Muscle of leg (tissue), 11 donors: ENCODE results near the gene ZC3H4. TPM values are rescaled to one million over a fixed set of nuclear protein-coding genes. Genes with fewer than 3 reads are reported as not detected.
A peak's percentile ranks its signal among the peaks of the same experiment; 100 is the strongest.
"Not testable (repeated sequence)": the region's sequence is repeated elsewhere in the genome, so short reads cannot be mapped to it uniquely, and the experiment has no call there.

ENCODE experiments used
- DNase-seq: peaks from one replicate; pipeline ENCODE4 v3.0.0; 2013
- H3K27ac ChIP-seq: one replicate; pipeline ENCODE4 v1.5.1; 2013; ENCODE audit warnings: mild to moderate bottlenecking, low read length, control low read depth
- H3K27me3 ChIP-seq: one replicate; pipeline ENCODE4 v1.6.1; 2013; ENCODE audit warnings: low read length; ENCODE audit not compliant: control insufficient read depth, insufficient read depth
- H3K36me3 ChIP-seq: one replicate; pipeline ENCODE4 v1.6.1; 2013; ENCODE audit warnings: low read length; ENCODE audit not compliant: control insufficient read depth, insufficient read depth
- H3K4me1 ChIP-seq: one replicate; pipeline ENCODE4 v1.6.1; 2013; ENCODE audit warnings: low read length; ENCODE audit not compliant: control insufficient read depth, insufficient read depth
- H3K4me3 ChIP-seq: one replicate; pipeline ENCODE4 v1.5.1; 2013; ENCODE audit warnings: low read length, control low read depth
- H3K9me3 ChIP-seq: replicated peaks from 2 replicates; pipeline ENCODE4 v1.6.1; 2013; ENCODE audit warnings: low read depth, low read length; ENCODE audit not compliant: control insufficient read depth
- WGBS: methylation state at CpG from one replicate; pipeline ENCODE4 v1.1.5; 2013; ENCODE audit warnings: missing lambda C conversion rate; ENCODE audit not compliant: insufficient coverage; 5-methylcytosine and 5-hydroxymethylcytosine counted together
- polyA plus RNA-seq, 8 donors: library from polyadenylated mRNA; unstranded; fragments of 120-200 nt; gene quantifications; one replicate each; pipeline versions ENCODE4 v1.2.1 to v1.2.3, GENCODE V29; 2013; ENCODE audit warnings: inconsistent platforms in 1 of 8, low replicate concordance in 1 of 8; ENCODE audit not compliant: insufficient read length in 8 of 8, insufficient read depth in 1 of 8
- total RNA-seq: library from RNA; stranded (reverse); fragments of 120-200 nt; gene quantifications from one replicate; pipeline ENCODE4 v1.2.4, GENCODE V29; 2013

Gene ZC3H4
- total and polyA plus RNA-seq, 9 donors: 11.8 to 34.3 (median 23.9) TPM

DNA sequence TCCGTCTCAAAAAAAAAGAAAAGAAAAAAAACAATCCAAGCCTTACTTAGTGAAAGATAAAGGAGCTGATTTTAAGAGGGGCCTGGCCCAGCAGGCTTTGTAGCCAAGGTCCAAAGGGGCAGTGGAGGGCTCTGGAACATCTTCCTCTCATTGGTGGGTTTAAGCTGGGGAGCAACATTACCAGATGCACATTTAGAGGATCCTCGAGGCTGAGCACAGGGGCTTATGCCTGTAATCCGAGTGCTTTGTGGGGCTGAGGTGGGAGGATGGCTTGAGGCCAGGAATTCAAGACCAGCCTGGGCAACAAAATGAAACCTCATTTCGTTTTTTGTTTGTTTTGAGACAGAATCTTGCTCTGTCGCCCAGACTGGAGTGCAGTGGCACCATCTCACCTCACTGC lies 57.2 kb downstream of the ZC3H4 start:
- 31% methylated on average over 4 of the region's 5 CpGs for WGBS
- DNase-seq: no peak
- H3K4me3 ChIP-seq: no peak overlapping the region
- H3K9me3 ChIP-seq: no peaks in the 10 kb centered on the region
- H3K36me3 ChIP-seq: no peaks in the 10 kb centered on the region
- H3K27me3 ChIP-seq: no peaks in the 10 kb centered on the region
- H3K27ac ChIP-seq: no peak overlapping the region
- no peaks in the 10 kb centered on the region for H3K4me1 ChIP-seq

DNA sequence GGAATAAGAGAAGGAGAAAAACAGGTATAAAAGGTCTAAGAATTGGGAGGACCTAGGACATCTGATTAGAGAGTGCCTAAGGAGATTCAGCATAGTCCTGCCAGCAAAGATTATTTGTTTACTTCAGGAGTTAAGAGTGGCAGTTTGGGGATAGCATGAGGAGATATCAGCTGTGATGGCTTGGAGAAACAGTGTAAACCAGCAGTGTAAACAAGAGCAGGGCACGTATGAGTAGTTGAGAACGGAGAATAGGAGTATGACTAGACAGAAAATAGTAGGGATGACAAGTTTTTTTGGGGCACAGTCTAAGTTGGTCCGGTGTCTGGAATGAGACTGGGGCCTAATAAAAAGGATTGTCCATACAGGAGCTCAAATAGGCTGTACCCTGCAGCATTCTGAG lies 63.0 kb downstream of the ZC3H4 start:
- no CpG with 5 or more reads among the region's 3 CpGs for WGBS
- not testable (repeated sequence) for H3K27ac ChIP-seq, DNase-seq, H3K9me3 ChIP-seq, H3K4me1 ChIP-seq, H3K27me3 ChIP-seq, H3K4me3 ChIP-seq, H3K36me3 ChIP-seq

DNA sequence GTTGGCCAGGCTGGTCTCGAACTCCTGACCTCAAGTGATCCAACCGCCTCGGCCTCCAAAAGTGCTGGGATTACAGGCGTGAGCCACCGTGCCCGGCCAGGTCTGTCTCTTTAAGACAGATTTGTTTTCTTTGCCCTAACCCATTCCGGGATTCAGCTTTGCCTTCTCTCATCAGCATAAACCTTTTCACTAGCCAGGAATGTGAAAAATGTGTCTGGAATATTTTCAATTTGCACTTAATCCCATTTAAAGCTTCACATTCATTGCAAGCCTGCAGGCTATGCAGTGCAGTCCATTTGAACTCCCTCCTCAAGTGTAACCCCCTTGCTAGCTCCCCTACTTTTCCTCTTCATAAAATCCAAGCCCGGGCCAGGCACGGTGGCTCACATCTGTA lies 64.3 kb downstream of the ZC3H4 start:
- Histone ChIP-seq H3K4me1 (peaks cover 7% of the 10 kb centered on the region), H3K4me3 (no peak overlapping the region), H3K9me3 (no peaks in the 10 kb centered on the region), H3K27me3 (no peaks in the 10 kb centered on the region), H3K27ac (no peak overlapping the region), H3K36me3 (no peaks in the 10 kb centered on the region)
- WGBS: 67% methylated on average over 4 of the region's 9 CpGs
- no peak for DNase-seq

DNA sequence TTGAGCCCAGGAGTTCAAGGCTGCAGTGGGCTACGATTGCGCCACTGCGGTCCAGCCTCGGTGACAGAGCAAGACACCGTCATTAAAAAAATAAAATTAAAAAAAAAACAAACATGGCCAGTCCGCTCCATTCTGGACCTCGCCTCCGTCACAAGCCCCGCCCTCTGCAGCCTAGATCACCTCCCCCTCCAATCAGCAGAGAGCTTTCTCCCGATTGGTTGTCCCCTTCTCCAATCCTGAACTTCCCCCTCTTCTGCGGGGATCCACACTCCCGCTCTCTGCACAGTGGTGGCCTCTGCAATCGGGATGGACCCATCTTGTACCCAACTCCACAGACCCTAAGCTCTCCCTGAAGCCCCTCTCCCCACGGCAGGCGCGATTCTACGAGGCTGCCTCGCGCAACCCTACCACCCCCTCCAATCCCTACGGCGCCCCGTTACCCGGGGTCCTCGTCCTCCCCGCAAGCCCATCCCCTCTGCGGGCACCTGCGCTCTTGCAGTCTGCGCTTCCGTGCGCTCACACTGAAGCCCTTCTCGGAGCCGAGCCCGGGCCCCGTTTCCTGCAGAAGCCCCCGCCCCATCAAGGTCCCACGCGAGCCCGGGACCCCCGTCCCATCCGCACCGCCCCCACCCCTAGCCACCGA lies 65.7 kb downstream of the ZC3H4 start:
- Histone ChIP-seq H3K4me1 (peaks cover 7% of the 10 kb centered on the region), H3K36me3 (no peaks in the 10 kb centered on the region), H3K27ac (peak overlapping the region; percentile 29), H3K27me3 (no peaks in the 10 kb centered on the region), H3K9me3 (no peaks in the 10 kb centered on the region), H3K4me3 (peak overlapping the region; percentile 66)
- DNase-seq: peak; percentile 95
- WGBS: under 1% methylated on average over 38 of the region's 42 CpGs

DNA sequence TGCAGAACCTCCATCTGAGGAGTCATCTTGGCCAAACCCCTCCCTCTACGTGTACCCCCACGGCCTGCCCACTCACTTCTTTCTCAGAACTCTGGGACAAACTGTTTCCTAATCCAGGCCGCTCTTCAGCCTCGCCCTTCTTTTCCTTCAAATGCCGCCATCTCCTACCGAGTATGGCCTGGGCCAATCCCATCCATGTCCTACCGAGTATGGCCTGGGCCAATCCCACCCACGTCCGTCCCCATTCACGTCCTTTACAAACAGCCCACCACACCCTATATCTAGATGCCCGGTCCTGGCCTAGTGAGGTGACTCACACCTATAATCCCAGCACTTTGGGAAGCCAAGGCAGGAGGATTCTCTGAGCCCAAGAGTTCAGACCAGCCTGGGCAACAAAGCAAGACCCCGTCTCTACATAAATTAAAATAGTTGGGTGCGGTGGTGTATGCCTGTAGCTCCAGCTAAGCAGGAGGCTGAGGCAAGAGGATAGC lies 66.3 kb downstream of the ZC3H4 start:
- 91% methylated on average over 11 of the region's 13 CpGs for WGBS
- no peak for DNase-seq
- Histone ChIP-seq H3K4me1 (peaks cover 7% of the 10 kb centered on the region), H3K4me3 (peak overlapping the region; percentile 66), H3K27me3 (no peaks in the 10 kb centered on the region), H3K9me3 (no peaks in the 10 kb centered on the region), H3K27ac (peak overlapping the region; percentile 20), H3K36me3 (no peaks in the 10 kb centered on the region)

DNA sequence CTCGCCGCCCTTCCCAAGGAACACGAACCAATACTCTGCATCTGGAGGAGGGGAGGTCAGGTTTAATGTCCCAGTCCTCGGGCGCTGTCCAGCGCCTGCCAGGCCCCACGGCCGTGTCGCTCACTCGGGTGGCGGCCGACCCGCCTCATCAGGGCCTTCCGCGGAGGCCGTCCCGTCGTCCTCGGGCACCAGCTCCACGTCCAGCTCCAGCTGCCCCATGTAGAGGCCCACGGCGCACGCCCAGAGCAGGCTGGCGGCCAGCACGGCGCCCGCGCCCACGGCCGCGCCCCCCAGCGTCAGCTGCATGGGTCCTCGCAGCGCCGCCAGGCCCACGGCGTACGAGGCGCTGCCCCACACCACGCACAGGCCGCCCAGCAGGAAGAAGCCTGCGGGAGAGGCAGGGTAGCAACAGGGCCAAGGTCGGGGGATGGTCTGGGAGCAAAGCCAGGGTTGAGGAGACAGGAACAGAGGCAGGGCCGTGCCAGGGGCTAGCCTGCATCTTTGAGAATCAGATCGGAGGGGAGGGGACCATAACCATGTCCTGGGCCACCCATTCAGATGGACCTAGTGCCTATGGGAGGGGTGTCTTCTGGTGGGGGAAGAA lies 67.6 kb downstream of the ZC3H4 start:
- Histone ChIP-seq H3K4me3 (no peak overlapping the region), H3K9me3 (no peaks in the 10 kb centered on the region), H3K4me1 (peaks cover 7% of the 10 kb centered on the region), H3K36me3 (no peaks in the 10 kb centered on the region), H3K27me3 (no peaks in the 10 kb centered on the region), H3K27ac (no peak overlapping the region)
- WGBS: 91% methylated on average over 40 of the region's 45 CpGs
- DNase-seq: no peak

DNA sequence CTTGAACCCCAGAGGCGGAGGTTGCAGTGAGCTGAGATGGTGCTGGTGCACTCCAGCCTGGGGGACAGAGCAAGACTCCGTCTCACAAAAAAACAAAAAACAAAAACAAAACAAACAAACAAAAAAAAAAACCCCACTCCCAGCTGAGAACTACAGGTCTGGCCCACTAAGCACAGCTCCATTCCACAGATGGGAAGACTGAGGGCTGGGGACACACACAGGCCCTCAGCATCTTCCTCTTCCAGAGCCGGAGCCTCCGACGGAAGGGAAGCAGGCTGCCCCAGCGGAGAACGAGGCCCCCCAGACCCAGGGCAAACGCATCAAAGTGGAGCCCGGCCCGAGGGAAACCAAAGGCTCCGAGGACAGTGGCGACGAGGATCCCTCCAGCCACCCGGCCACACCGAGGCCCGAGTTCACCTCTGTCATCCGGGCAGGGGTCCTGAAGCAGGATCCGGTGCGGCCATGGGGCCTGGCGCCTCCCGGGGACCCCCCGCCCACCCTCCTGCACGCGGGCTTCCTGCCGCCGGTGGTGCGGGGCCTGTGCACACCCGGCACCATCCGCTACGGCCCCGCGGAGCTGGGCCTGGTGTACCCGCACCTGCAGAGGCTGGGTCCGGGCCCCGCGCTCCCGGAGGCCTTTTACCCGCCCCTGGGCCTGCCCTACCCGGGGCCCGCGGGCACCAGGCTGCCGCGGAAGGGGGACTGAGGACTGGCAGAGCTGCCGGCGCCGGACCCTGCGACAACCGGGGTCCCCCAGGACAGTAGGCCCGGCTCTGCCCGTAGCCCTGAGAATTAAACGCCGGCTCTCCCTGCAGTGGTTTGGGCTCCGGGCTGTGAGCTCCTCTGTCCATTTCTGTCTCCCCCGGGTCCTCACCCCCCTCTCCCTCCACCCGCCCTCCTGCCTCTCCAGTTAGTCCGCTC lies 68.4 kb downstream of the ZC3H4 start:
- 93% methylated on average over 47 of the region's 56 CpGs for WGBS
- no peak for DNase-seq
- H3K36me3 ChIP-seq: no peaks in the 10 kb centered on the region
- H3K27me3 ChIP-seq: no peaks in the 10 kb centered on the region
- H3K9me3 ChIP-seq: no peaks in the 10 kb centered on the region
- H3K4me3 ChIP-seq: no peak overlapping the region
- H3K27ac ChIP-seq: no peak overlapping the region
- peaks cover 7% of the 10 kb centered on the region for H3K4me1 ChIP-seq

DNA sequence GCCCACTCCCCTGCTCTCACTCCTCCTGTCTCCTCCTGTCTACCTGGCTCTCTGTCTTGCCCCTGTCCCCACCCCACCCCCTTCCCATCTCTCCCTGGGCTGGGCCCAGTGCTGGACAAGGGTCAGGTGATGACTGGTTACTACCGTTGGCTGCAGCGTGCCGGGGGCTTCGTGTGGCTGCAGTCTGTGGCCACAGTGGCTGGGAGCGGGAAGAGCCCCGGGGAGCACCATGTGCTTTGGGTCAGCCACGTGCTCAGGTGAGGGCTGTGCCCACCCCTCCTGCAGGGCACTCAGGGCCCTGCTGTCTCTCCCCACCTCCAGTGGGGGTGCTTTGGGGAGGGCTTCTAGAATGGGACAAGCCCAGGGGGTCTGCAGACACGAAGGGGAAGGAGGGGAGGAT lies 72.7 kb downstream of the ZC3H4 start:
- H3K27ac ChIP-seq: no peak overlapping the region
- peaks cover 6% of the 10 kb centered on the region for H3K4me1 ChIP-seq
- no peaks in the 10 kb centered on the region for H3K27me3 ChIP-seq
- H3K9me3 ChIP-seq: no peaks in the 10 kb centered on the region
- DNase-seq: no peak
- 76% methylated on average over 7 of the region's 8 CpGs for WGBS
- no peaks in the 10 kb centered on the region for H3K36me3 ChIP-seq
- no peak overlapping the region for H3K4me3 ChIP-seq

DNA sequence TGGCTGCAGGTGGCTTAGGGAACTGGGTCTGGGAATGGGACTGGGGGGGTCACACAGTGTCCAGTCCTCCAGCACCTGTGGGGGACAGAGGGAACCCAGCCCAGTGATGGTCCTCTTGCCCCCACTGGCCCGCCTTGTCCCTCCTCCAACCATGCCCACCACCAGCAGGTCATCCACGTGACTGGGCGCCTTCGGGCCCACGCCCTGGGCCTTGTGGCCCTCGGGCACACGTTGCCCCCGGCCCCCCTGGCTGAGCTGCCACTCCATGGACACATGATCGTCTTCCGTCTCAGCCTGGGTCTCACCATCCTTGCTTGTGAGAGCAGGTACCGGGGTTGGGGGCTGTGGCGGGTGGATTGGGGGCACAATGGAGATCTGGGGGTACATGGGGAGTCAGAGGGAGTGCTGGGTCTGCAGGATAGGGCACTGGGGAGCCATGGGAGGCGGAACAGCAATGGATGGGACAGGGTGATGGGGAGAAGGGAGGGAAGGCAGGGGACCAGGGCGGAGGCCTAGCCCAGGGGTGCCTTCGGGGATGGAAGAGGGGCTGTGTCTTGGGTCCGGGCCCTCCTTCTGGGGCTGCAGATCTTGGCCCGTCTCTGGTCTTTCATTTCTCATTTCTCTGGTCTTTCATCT lies 74.2 kb downstream of the ZC3H4 start:
- WGBS: 81% methylated on average over 13 of the region's 17 CpGs
- no peaks in the 10 kb centered on the region for H3K9me3 ChIP-seq
- no peak overlapping the region for H3K27ac ChIP-seq

DNA sequence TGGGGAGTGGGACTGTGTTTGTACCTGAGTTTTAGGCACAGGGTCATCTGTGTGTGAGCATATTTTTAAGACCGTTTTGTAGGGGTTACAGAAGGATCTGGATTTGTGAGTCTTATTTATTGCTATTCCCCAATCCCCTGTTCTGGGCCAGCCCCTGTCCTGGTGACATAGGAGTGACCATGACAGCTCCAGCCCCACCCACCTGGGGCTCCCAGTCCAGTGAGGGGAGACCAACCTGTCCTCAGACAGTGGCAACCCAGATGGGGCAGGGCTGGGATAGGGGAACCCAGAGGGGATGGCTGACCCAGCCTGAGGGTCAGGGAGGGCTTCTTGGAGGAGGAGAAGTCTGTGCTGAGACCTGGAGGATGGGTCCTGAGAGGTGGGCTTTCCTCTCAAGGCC lies 75.8 kb downstream of the ZC3H4 start:
- H3K27me3 ChIP-seq: peaks cover 15% of the 10 kb centered on the region
- no peak overlapping the region for H3K4me3 ChIP-seq
- WGBS: no CpG with 5 or more reads among the region's 1 CpG
- H3K9me3 ChIP-seq: no peaks in the 10 kb centered on the region
- no peak for DNase-seq
- H3K27ac ChIP-seq: no peak overlapping the region
- no peaks in the 10 kb centered on the region for H3K36me3 ChIP-seq
- peaks cover 13% of the 10 kb centered on the region for H3K4me1 ChIP-seq

More for the DNA sequence above, 74.2 kb downstream of the ZC3H4 start:
- DNase-seq: no peak
- H3K4me1 ChIP-seq: peaks cover 13% of the 10 kb centered on the region
- no peaks in the 10 kb centered on the region for H3K36me3 ChIP-seq
- no peak overlapping the region for H3K4me3 ChIP-seq
- peaks cover 12% of the 10 kb centered on the region for H3K27me3 ChIP-seq
